ENCODE measurements around the gene CCL3. TPM values are rescaled to one million over a fixed set of nuclear protein-coding genes. Genes with fewer than 3 reads are reported as not detected.

Gene CCL3
- 94.0 TPM for total RNA-seq (2013)
- polyA plus RNA-seq: 100 to 1,000 TPM; 161 to 328 (median 190) TPM
- 96.8 and 108 TPM in 2 replicates for polyA minus RNA-seq
- total RNA-seq: 61.0 to 12,292 (median 318) reads per million in 11 experiments

DNA sequence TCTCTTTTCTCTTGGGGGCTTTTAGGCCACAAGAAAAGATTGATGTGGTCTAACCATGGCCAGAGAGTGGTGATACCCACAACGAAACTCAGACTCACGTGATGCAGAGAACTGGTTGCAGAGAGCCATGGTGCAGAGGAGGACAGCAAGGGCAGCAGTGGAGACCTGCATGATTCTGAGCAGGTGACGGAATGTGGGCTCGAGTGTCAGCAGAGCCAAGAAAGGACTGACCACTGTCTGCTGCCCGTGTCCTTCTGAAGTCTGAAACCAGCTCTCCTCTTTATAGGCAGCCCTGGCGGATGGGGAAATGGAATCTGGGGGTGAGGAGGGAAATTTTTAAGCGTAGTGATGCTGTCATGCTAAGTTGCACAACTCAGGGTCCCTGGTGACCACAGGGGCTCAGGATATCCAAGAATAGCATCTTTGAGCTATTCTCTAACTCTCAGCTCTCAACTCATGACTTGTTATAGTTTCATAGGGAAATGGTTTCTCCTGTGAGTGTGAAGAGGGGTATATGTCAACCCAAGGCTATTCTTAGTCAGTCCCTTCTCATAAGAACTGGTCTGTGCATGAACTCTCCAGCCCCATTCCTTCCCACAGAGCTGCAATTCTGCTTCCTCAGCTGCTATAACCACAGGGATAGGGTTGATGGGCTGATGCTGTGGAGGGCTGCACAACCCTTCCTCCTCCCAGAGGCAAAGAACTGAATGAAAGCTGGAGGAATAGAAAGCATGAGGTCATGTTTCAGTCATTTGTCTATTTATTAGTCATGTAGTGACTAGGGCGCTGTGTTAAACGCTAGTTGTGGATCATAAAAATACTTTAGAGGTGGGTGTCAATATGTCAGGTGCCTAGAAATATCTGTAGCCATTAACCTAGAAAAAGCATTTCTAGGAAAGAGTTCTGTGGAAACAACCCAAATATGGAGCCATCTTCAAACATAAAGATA is at the start of gene CCL3:
TSS of gene CCL3 (minus strand) at position 256 of the 949 bp plus-strand sequence. CDS start at position 171, 85 bp downstream.
- no peaks in the 10 kb centered on the region for H4K20me1 ChIP-seq (ENCODE audit: insufficient read depth, low read length)
- 21% methylated on average over 4 of the region's 9 CpGs for WGBS (ENCODE audit: insufficient coverage)
- peaks cover 0 to 2% (median 0%) of the 10 kb centered on the region in 7 donors for H3K9me3 Mint-ChIP-seq
- DNase-seq: peak; percentile 89 to 99 (median 89)
- peak within 1 kb of the TSS in 1 of 3 experiments; percentile 47 for H3K4me3 ChIP-seq (replicated peaks in 1 of 3; ENCODE audit: low read depth in 2 of 3, low read length in 3 of 3)
- no peak within 1 kb of the TSS for H3K9ac ChIP-seq (ENCODE audit: insufficient read depth, low read length, poor library complexity, severe bottlenecking)
- TF ChIP-seq, protein P1, sequence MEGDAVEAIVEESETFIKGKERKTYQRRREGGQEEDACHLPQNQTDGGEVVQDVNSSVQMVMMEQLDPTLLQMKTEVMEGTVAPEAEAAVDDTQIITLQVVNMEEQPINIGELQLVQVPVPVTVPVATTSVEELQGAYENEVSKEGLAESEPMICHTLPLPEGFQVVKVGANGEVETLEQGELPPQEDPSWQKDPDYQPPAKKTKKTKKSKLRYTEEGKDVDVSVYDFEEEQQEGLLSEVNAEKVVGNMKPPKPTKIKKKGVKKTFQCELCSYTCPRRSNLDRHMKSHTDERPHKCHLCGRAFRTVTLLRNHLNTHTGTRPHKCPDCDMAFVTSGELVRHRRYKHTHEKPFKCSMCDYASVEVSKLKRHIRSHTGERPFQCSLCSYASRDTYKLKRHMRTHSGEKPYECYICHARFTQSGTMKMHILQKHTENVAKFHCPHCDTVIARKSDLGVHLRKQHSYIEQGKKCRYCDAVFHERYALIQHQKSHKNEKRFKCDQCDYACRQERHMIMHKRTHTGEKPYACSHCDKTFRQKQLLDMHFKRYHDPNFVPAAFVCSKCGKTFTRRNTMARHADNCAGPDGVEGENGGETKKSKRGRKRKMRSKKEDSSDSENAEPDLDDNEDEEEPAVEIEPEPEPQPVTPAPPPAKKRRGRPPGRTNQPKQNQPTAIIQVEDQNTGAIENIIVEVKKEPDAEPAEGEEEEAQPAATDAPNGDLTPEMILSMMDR (IDR thresholded peaks at IDR 0.05): no peak
- H3K36me3 Mint-ChIP-seq: peaks cover 6% of the 10 kb centered on the region in 2 donors
- intact Hi-C loops (cut with micrococcal nuclease): loop anchor here (5.0 to 10.0 kb wide), 2 partner anchors 105 to 122 kb away; partner anchors contain the start of genes CCL3L1 (in 1 of the 2), CCL3L3 (in 1 of the 2) and CCL4L2 (in 1 of the 2)
- H3K27me3 ChIP-seq (ENCODE audit: control insufficient read depth in 2 of 2, insufficient read depth in 2 of 2, low read length in 2 of 2): no peaks in the 10 kb centered on the region
- H3K79me2 ChIP-seq (ENCODE audit: insufficient read depth, low read length): no peaks in the 10 kb centered on the region
- peaks cover 58% of the 10 kb centered on the region for H3K4me1 Mint-ChIP-seq
- peak within 1 kb of the TSS; percentile 78 to 79 for H3K27ac ChIP-seq (ENCODE audit: low read depth in 1 of 2, low read length in 2 of 2)
- peak within 1 kb of the TSS; percentile 49 for H3K4me2 ChIP-seq (replicated peaks; ENCODE audit: extremely low read depth, low read length, poor library complexity, severe bottlenecking)
- peak within 1 kb of the TSS; percentile 94 to 99 (median 97) for H3K27ac Mint-ChIP-seq
- peaks cover 2 to 18% (median 4%) of the 10 kb centered on the region in 3 donors for H3K27me3 Mint-ChIP-seq (ENCODE audit: low read depth in 3 of 3)
- no peaks in the 10 kb centered on the region for H3K9me3 ChIP-seq (replicated peaks in 1 of 2; ENCODE audit: control insufficient read depth in 1 of 2, insufficient read depth in 1 of 2, low read length in 2 of 2)
- no peak within 1 kb of the TSS for H2AFZ ChIP-seq (ENCODE audit: insufficient read depth, low read depth, low read length, poor library complexity, severe bottlenecking)
- H3K4me1 ChIP-seq (ENCODE audit: control insufficient read depth in 1 of 2, insufficient read depth in 2 of 2, low read length in 2 of 2): peaks cover 45 to 60% of the 10 kb centered on the region in 2 donors
- H3K36me3 ChIP-seq (replicated peaks in 1 of 2; ENCODE audit: control insufficient read depth in 1 of 2, insufficient read depth in 2 of 2, low read length in 2 of 2): no peaks in the 10 kb centered on the region
- peak within 1 kb of the TSS; percentile 73 to 80 for H3K4me3 Mint-ChIP-seq

DNA sequence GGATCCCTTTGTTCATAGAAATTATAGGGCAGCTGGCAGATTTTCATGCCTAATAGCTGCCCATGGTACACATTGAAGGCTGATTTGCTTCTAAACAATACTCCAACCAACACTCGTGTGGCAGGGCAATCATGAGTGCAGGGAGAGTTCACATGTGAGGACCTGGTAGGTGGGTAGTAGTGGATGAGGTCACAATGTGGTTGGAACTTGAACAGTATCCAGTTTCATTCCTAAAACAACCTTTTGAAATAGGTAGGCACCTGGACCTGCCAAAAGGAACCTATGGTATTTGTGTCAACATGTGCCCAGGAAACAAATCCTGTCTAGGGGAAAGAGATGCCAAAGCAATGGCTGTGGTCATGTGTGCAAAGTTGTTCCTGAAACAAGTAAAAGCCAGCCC is 46.5 kb upstream of the CCL3 start:
- no peaks in the 10 kb centered on the region for H3K9me3 Mint-ChIP-seq
- H3K4me3 ChIP-seq (replicated peaks in 1 of 3; ENCODE audit: low read depth in 2 of 3, low read length in 3 of 3): no peak overlapping the region
- H3K36me3 ChIP-seq (replicated peaks in 1 of 2; ENCODE audit: control insufficient read depth in 1 of 2, insufficient read depth in 2 of 2, low read length in 2 of 2): no peaks in the 10 kb centered on the region
- no peak overlapping the region for H3K4me3 Mint-ChIP-seq
- DNase-seq: no peak
- no peaks in the 10 kb centered on the region for H3K79me2 ChIP-seq (ENCODE audit: insufficient read depth, low read length)
- H3K27ac ChIP-seq (ENCODE audit: low read depth in 1 of 2, low read length in 2 of 2): no peak overlapping the region
- no peak overlapping the region for H3K9ac ChIP-seq (ENCODE audit: insufficient read depth, low read length, poor library complexity, severe bottlenecking)
- H3K4me2 ChIP-seq (replicated peaks; ENCODE audit: extremely low read depth, low read length, poor library complexity, severe bottlenecking): no peak overlapping the region
- H3K27me3 Mint-ChIP-seq (ENCODE audit: low read depth in 3 of 3): peaks cover 0 to 4% (median 1%) of the 10 kb centered on the region in 3 donors
- TF ChIP-seq, protein P1 (IDR thresholded peaks at IDR 0.05): no peak
- H3K9me3 ChIP-seq (replicated peaks in 1 of 2; ENCODE audit: control insufficient read depth in 1 of 2, insufficient read depth in 1 of 2, low read length in 2 of 2): no peaks in the 10 kb centered on the region
- H3K36me3 Mint-ChIP-seq: no peaks in the 10 kb centered on the region
- H2AFZ ChIP-seq (ENCODE audit: insufficient read depth, low read depth, low read length, poor library complexity, severe bottlenecking): no peak overlapping the region
- H3K4me1 ChIP-seq (ENCODE audit: control insufficient read depth in 1 of 2, insufficient read depth in 2 of 2, low read length in 2 of 2): peaks cover 4 to 11% of the 10 kb centered on the region in 2 donors
- H3K4me1 Mint-ChIP-seq: peaks cover 22% of the 10 kb centered on the region
- no peaks in the 10 kb centered on the region for H3K27me3 ChIP-seq (ENCODE audit: control insufficient read depth in 2 of 2, insufficient read depth in 2 of 2, low read length in 2 of 2)
- no CpG with 5 or more reads among the region's 1 CpG for WGBS (ENCODE audit: insufficient coverage)
- intact Hi-C loops (cut with micrococcal nuclease): no loop called here
- no peak overlapping the region for H3K27ac Mint-ChIP-seq
- H4K20me1 ChIP-seq (ENCODE audit: insufficient read depth, low read length): no peaks in the 10 kb centered on the region
